Measurements from ENCODE around the gene OR6B1. TPM values are rescaled to one million over a fixed set of nuclear protein-coding genes. Genes with fewer than 3 reads are reported as not detected.

The OR6B1 gene
- total RNA-seq, 2 experiments from 2014 or later = not detected

- Mint-ChIP-seq H3K27me3 (peaks cover under 1% of the 10 kb centered on the region), H3K36me3 (ENCODE audit: low read depth) (no peaks in the 10 kb centered on the region), H3K4me3 (no peak overlapping the region), H3K9me3 (no peaks in the 10 kb centered on the region), H3K27ac (no peak overlapping the region), H3K4me1 (ENCODE audit: low read depth) (no peaks in the 10 kb centered on the region)
- ChIA-PET CTCF (no interaction called here), POLR2A (no interaction called here)
- Histone ChIP-seq H3K27me3 (ENCODE audit: control insufficient read depth in 1 of 2, insufficient read depth in 2 of 2, low read length in 2 of 2) (peaks cover 0 to 4% of the 10 kb centered on the region in 2 experiments), H3K4me1 (ENCODE audit: insufficient read depth, low read length) (no peaks in the 10 kb centered on the region), H3K4me3 (ENCODE audit: low read length) (no peak overlapping the region), H3K27ac (ENCODE audit: low read depth in 1 of 2, low read length in 2 of 2) (no peak overlapping the region), H3K9me3 (ENCODE audit: control insufficient read depth in 1 of 2, insufficient read depth in 1 of 2, low read length in 2 of 2) (no peaks in the 10 kb centered on the region), H3K36me3 (ENCODE audit: insufficient read depth, low read length) (no peaks in the 10 kb centered on the region)
- intact Hi-C loops (cut with DNase I, micrococcal nuclease) = no loop called here
- DNase-seq = no peak
- TF ChIP-seq, protein P1, sequence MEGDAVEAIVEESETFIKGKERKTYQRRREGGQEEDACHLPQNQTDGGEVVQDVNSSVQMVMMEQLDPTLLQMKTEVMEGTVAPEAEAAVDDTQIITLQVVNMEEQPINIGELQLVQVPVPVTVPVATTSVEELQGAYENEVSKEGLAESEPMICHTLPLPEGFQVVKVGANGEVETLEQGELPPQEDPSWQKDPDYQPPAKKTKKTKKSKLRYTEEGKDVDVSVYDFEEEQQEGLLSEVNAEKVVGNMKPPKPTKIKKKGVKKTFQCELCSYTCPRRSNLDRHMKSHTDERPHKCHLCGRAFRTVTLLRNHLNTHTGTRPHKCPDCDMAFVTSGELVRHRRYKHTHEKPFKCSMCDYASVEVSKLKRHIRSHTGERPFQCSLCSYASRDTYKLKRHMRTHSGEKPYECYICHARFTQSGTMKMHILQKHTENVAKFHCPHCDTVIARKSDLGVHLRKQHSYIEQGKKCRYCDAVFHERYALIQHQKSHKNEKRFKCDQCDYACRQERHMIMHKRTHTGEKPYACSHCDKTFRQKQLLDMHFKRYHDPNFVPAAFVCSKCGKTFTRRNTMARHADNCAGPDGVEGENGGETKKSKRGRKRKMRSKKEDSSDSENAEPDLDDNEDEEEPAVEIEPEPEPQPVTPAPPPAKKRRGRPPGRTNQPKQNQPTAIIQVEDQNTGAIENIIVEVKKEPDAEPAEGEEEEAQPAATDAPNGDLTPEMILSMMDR (IDR thresholded peaks at IDR 0.05) = no peak
- no peak for ATAC-seq (ENCODE audit: poor library complexity)
Observed at GRCh38 chr7:144026203-144026883, 26.2 kb downstream of the OR6B1 start.

DNA sequence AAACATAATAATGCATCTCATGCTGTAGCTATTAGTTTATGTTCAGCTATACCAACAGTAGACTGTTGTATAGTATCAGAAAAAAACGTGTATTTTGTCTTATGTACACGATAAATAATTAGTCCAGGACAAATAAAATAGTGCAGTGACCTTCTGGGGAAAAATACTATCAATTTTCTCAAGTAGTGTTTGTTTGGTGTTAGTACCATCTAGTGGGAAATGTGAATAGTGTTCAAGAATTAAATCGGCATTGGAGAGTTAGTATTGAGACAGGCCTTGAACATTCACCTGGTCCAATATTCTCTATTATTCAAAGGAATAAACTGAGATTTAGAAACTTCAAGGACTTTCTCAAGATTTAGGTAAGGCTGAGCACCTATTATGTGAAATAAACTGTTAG lies 26.9 kb downstream of the OR6B1 start:
- H3K9me3 Mint-ChIP-seq = no peaks in the 10 kb centered on the region
- CTCF ChIA-PET = no interaction called here
- intact Hi-C loops (cut with DNase I, micrococcal nuclease) = no loop called here

DNA sequence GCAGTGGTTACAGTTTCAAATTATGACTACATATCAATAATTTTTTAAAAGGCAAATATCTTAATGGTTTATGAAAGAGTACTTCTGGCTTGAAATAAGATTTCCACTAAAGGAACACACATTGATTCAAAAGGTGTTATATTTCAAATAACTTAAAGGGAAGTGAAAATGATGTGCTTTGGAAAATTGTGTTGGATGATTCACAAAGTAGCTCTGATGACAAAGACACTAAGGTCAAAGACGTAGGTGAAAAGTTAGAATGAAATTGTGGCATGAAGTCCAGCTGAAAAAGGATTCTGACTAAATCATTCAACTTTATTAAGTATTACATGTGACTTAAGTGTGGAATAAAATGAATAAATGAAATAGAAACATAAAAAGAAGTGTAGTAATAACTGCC lies 27.9 kb downstream of the OR6B1 start:
- POLR2A ChIA-PET = no interaction called here
- Histone ChIP-seq H3K27me3 (ENCODE audit: control insufficient read depth in 1 of 2, insufficient read depth in 2 of 2, low read length in 2 of 2) (peaks cover 0 to 4% of the 10 kb centered on the region in 2 experiments), H3K4me1 (ENCODE audit: insufficient read depth, low read length) (no peaks in the 10 kb centered on the region), H3K4me3 (ENCODE audit: low read length) (no peak overlapping the region), H3K27ac (ENCODE audit: low read depth in 1 of 2, low read length in 2 of 2) (no peak overlapping the region), H3K36me3 (ENCODE audit: insufficient read depth, low read length) (no peaks in the 10 kb centered on the region), H3K9me3 (ENCODE audit: control insufficient read depth in 1 of 2, insufficient read depth in 1 of 2, low read length in 2 of 2) (no peaks in the 10 kb centered on the region)
- Mint-ChIP-seq H3K4me1 (ENCODE audit: low read depth) (no peaks in the 10 kb centered on the region), H3K27ac (no peak overlapping the region), H3K36me3 (ENCODE audit: low read depth) (no peaks in the 10 kb centered on the region), H3K4me3 (no peak overlapping the region), H3K9me3 (no peaks in the 10 kb centered on the region), H3K27me3 (peaks cover 12% of the 10 kb centered on the region)
- intact Hi-C loops (cut with DNase I, micrococcal nuclease) = no loop called here
- DNase-seq = no peak
- no peak for ATAC-seq (ENCODE audit: poor library complexity)
- CTCF ChIA-PET = no interaction called here
- TF ChIP-seq, protein P1 (IDR thresholded peaks at IDR 0.05) = no peak

More for the DNA sequence above, 26.9 kb downstream of the OR6B1 start:
- ATAC-seq (ENCODE audit: poor library complexity) (no peak), DNase-seq (peak in 1 of 14 experiments; percentile 1)
- Mint-ChIP-seq H3K4me1 (ENCODE audit: low read depth) (no peaks in the 10 kb centered on the region), H3K4me3 (no peak overlapping the region), H3K36me3 (ENCODE audit: low read depth) (no peaks in the 10 kb centered on the region), H3K27ac (no peak overlapping the region), H3K27me3 (peaks cover 7% of the 10 kb centered on the region)
- TF ChIP-seq, protein P1 (IDR thresholded peaks at IDR 0.05) = no peak
- Histone ChIP-seq H3K36me3 (ENCODE audit: insufficient read depth, low read length) (no peaks in the 10 kb centered on the region), H3K27me3 (ENCODE audit: control insufficient read depth in 1 of 2, insufficient read depth in 2 of 2, low read length in 2 of 2) (peaks cover 0 to 4% of the 10 kb centered on the region in 2 experiments), H3K4me1 (ENCODE audit: insufficient read depth, low read length) (no peaks in the 10 kb centered on the region), H3K27ac (ENCODE audit: low read depth in 1 of 2, low read length in 2 of 2) (no peak overlapping the region), H3K4me3 (ENCODE audit: low read length) (no peak overlapping the region), H3K9me3 (ENCODE audit: control insufficient read depth in 1 of 2, insufficient read depth in 1 of 2, low read length in 2 of 2) (no peaks in the 10 kb centered on the region)
- POLR2A ChIA-PET = no interaction called here

Measured in CD4-positive, alpha-beta T cell (primary cell).